Nephron (organoid): Measurements from ENCODE around the gene CABLES1.

ENCODE experiments used
- H3K27ac Mint-ChIP-seq, 3 experiments: 2 replicates each; pipeline ENCODE4 v1.8.0; 2020; ENCODE audit warnings: mixed read lengths in 3 of 3, mild to moderate bottlenecking in 2 of 3, moderate library complexity in 1 of 3
- H3K27me3 Mint-ChIP-seq: 2 replicates; pipeline ENCODE4 v1.8.0; 2021; ENCODE audit warnings: low read depth, mild to moderate bottlenecking, moderate library complexity, mixed read lengths
- H3K36me3 Mint-ChIP-seq: 2 replicates; pipeline ENCODE4 v1.8.0; 2020; ENCODE audit warnings: low read depth, mixed read lengths
- H3K4me1 Mint-ChIP-seq: 2 replicates; pipeline ENCODE4 v1.8.0; 2020; ENCODE audit warnings: mixed read lengths
- H3K4me3 Mint-ChIP-seq, 3 experiments: 2 replicates each; pipeline ENCODE4 v1.8.0; 2020; ENCODE audit warnings: mild to moderate bottlenecking in 3 of 3, mixed read lengths in 3 of 3, moderate library complexity in 2 of 3
- H3K9me3 Mint-ChIP-seq: 2 replicates; pipeline ENCODE4 v1.8.0; 2020; ENCODE audit warnings: mixed read lengths
- CTCF ChIP-seq, 3 experiments: fragments of 200-600 bp; sonication (generic); IDR thresholded peaks; one replicate each; pipeline ENCODE4 v1.5.0; 2021; ENCODE audit warnings: antibody characterized with exemption in 3 of 3; ENCODE audit not compliant: unreplicated experiment in 3 of 3

CABLES1 gene

GRCh38 chr18:23258566-23259469 is 123.5 kb downstream of the CABLES1 start:
- peak overlapping the region; percentile 0 to 56 (median 17) for H3K4me3 Mint-ChIP-seq
- no peaks in the 10 kb centered on the region for H3K9me3 Mint-ChIP-seq
- peaks cover 34% of the 10 kb centered on the region for H3K36me3 Mint-ChIP-seq
- peaks cover 43% of the 10 kb centered on the region for H3K4me1 Mint-ChIP-seq
- H3K27me3 Mint-ChIP-seq: peaks cover 13% of the 10 kb centered on the region
- TF ChIP-seq CTCF (IDR thresholded peaks at IDR 0.05; ENCODE audit: unreplicated experiment in 3 of 3): no peak
- H3K27ac Mint-ChIP-seq: peak overlapping the region; percentile 93 to 96 (median 93)

GRCh38 chr18:23259701-23260681 is 124.7 kb downstream of the CABLES1 start:
- peak overlapping the region; percentile 51 to 74 (median 68) for H3K4me3 Mint-ChIP-seq
- peaks cover 22% of the 10 kb centered on the region for H3K36me3 Mint-ChIP-seq
- H3K4me1 Mint-ChIP-seq: peaks cover 43% of the 10 kb centered on the region
- peaks cover 9% of the 10 kb centered on the region for H3K27me3 Mint-ChIP-seq
- no peaks in the 10 kb centered on the region for H3K9me3 Mint-ChIP-seq
- no peak for TF ChIP-seq CTCF (IDR thresholded peaks at IDR 0.05; ENCODE audit: unreplicated experiment in 3 of 3)
- peak overlapping the region; percentile 93 to 96 (median 93) for H3K27ac Mint-ChIP-seq

GRCh38 chr18:23260926-23261590 is 125.8 kb downstream of the CABLES1 start:
- no peaks in the 10 kb centered on the region for H3K9me3 Mint-ChIP-seq
- peaks cover 7% of the 10 kb centered on the region for H3K27me3 Mint-ChIP-seq
- no peak overlapping the region for H3K4me3 Mint-ChIP-seq
- H3K4me1 Mint-ChIP-seq: peaks cover 43% of the 10 kb centered on the region
- no peak for TF ChIP-seq CTCF (IDR thresholded peaks at IDR 0.05; ENCODE audit: unreplicated experiment in 3 of 3)
- peaks cover 15% of the 10 kb centered on the region for H3K36me3 Mint-ChIP-seq
- peak overlapping the region; percentile 93 to 96 (median 93) for H3K27ac Mint-ChIP-seq

GRCh38 chr18:23263551-23264235 is 128.4 kb downstream of the CABLES1 start:
- no peaks in the 10 kb centered on the region for H3K36me3 Mint-ChIP-seq
- H3K4me3 Mint-ChIP-seq: no peak overlapping the region
- TF ChIP-seq CTCF (IDR thresholded peaks at IDR 0.05; ENCODE audit: unreplicated experiment in 3 of 3): no peak
- no peaks in the 10 kb centered on the region for H3K27me3 Mint-ChIP-seq
- no peak overlapping the region for H3K27ac Mint-ChIP-seq
- H3K9me3 Mint-ChIP-seq: peaks cover 3% of the 10 kb centered on the region
- peaks cover 22% of the 10 kb centered on the region for H3K4me1 Mint-ChIP-seq

- Mint-ChIP-seq H3K36me3 (peaks cover 6% of the 10 kb centered on the region), H3K4me1 (peaks cover under 1% of the 10 kb centered on the region), H3K4me3 (no peak overlapping the region), H3K27me3 (peaks cover 5% of the 10 kb centered on the region), H3K9me3 (peaks cover 14% of the 10 kb centered on the region), H3K27ac (no peak overlapping the region)
- no peak for TF ChIP-seq CTCF (IDR thresholded peaks at IDR 0.05; ENCODE audit: unreplicated experiment in 3 of 3)
Observed at GRCh38 chr18:23265682-23266399, 130.6 kb downstream of the CABLES1 start.
